Astrocyte (in vitro differentiated cells and primary cell): ENCODE data around the gene ADCY5.

Experiments used
- EZH2 ChIP-seq: IDR thresholded peaks from 2 replicates; pipeline ENCODE4 v1.6.1; 2012; ENCODE audit warnings: mild to moderate bottlenecking, low read length, inconsistent platforms; ENCODE audit not compliant: insufficient read depth
- TF ChIP-seq, protein P1 (sequence below): IDR thresholded peaks from 2 replicates; pipeline ENCODE4 v1.5.1; 2011; ENCODE audit warnings: low read depth, mild to moderate bottlenecking, inconsistent platforms, low read length, moderate library complexity; ENCODE audit not compliant: insufficient read depth

DNA sequence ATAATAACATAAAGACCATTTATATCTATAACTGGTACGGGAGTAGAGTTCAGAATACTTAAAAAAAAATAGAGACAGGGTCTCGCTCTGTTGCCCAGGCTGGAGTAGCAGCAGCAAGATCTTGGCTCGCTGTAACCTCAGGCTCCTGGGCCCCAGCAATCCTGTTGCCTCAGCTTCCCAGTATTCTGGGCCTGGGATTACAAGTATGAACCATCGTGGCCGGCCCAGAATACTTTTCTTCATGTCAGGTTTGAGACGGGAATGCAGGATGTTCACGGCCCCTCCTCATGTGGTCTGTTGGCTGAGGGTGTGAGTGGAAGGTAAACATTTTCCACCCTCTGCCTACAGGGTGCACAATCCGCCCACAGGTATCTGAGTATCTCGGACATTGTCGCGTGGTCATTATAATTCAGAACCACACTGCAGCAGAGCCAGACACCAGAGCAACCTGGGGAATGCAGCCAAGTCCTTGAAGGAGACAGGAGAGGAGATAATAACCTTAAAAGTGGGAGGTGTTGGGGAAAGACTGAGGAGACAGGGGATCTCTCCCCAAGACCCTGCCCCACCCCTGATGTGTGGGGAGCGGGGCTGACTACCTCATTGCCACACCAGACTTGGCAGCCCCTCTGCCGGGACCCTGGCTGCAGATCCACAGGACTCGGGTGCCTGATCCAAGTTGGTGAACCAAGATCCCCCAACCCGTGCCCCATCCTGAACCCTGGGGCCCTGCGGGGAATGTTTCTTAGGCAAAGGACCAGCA, 106.8 kb downstream of the ADCY5 start:
- TF ChIP-seq, protein P1, sequence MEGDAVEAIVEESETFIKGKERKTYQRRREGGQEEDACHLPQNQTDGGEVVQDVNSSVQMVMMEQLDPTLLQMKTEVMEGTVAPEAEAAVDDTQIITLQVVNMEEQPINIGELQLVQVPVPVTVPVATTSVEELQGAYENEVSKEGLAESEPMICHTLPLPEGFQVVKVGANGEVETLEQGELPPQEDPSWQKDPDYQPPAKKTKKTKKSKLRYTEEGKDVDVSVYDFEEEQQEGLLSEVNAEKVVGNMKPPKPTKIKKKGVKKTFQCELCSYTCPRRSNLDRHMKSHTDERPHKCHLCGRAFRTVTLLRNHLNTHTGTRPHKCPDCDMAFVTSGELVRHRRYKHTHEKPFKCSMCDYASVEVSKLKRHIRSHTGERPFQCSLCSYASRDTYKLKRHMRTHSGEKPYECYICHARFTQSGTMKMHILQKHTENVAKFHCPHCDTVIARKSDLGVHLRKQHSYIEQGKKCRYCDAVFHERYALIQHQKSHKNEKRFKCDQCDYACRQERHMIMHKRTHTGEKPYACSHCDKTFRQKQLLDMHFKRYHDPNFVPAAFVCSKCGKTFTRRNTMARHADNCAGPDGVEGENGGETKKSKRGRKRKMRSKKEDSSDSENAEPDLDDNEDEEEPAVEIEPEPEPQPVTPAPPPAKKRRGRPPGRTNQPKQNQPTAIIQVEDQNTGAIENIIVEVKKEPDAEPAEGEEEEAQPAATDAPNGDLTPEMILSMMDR: no peak
- no peak for TF ChIP-seq EZH2
